Lower lobe of right lung (tissue), 2 donors: ENCODE results near the gene POPDC3. TPM values are rescaled to one million over a fixed set of nuclear protein-coding genes. Genes with fewer than 3 reads are reported as not detected.
A peak's percentile ranks its signal among the peaks of the same experiment; 100 is the strongest.
"Not testable (repeated sequence)": the region's sequence is repeated elsewhere in the genome, so short reads cannot be mapped to it uniquely, and the experiment has no call there.

ENCODE experiments used
- ATAC-seq, 2 donors: fragments of 200-7000 bp; cut with Tn5 transposase; one replicate each; pipeline ENCODE4 v1.9.1; 2020 to 2022; ENCODE audit warnings: mild to moderate bottlenecking in 2 of 2, moderate library complexity in 2 of 2
- DNase-seq: peaks from one replicate; pipeline ENCODE4 v3.0.0-alpha.2; 2020
- H3K27ac ChIP-seq: fragments of 200-600 bp; one replicate; pipeline ENCODE4 v1.8.0; 2022
- H3K27me3 ChIP-seq: fragments of 200-600 bp; one replicate; pipeline ENCODE4 v1.8.0; 2022; ENCODE audit warnings: low read depth
- H3K36me3 ChIP-seq: fragments of 200-600 bp; one replicate; pipeline ENCODE4 v1.8.0; 2022; ENCODE audit warnings: mild to moderate bottlenecking
- H3K4me1 ChIP-seq: fragments of 200-600 bp; one replicate; pipeline ENCODE4 v1.8.0; 2022
- H3K4me3 ChIP-seq: fragments of 200-600 bp; one replicate; pipeline ENCODE4 v1.8.0; 2022; ENCODE audit warnings: mild to moderate bottlenecking
- H3K9me3 ChIP-seq: fragments of 200-600 bp; one replicate; pipeline ENCODE4 v1.8.0; 2022
- CTCF ChIP-seq: fragments of 200-600 bp; IDR thresholded peaks from one replicate; pipeline ENCODE4 v1.8.0; 2022; ENCODE audit warnings: antibody characterized with exemption, mild to moderate bottlenecking
- intact Hi-C: fragments of 100-400 bp; cut with DNase I; formaldehyde crosslinking; loops from one replicate; pipeline ENCODE4 v1.11.0; 2022
- long read RNA-seq: library from polyadenylated mRNA; unstranded; transcript quantifications from one replicate; pipeline ENCODE4 v2.0.0, GENCODE V29; 2021
- total RNA-seq: library from RNA; stranded (reverse); fragmentation: NEBNext Ultra II Directional; extraction: Animal tissue kit (Norgen Biotek cat#: 25700); gene quantifications from one replicate; pipeline ENCODE4 v1.2.1, GENCODE V29; 2021
- donor health status: DM: no; HTN: yes; CAD: no; lungs with severe emphysema.

The POPDC3 gene
- 0.80 TPM for total RNA-seq
- long read RNA-seq, partial matches to known transcripts = 0 of 4 reads
- long read RNA-seq, other reads (novel, unspliced or antisense) = 0 of 4 reads

- ATAC-seq = peak; percentile 61 to 85
- peaks cover 21% of the 10 kb centered on the region for H3K27me3 ChIP-seq
- no peak for TF ChIP-seq CTCF
- no peaks in the 10 kb centered on the region for H3K36me3 ChIP-seq
- no peak within 1 kb of the TSS for H3K27ac ChIP-seq
- H3K9me3 ChIP-seq = no peaks in the 10 kb centered on the region
- intact Hi-C loops = no loop called here
- peak within 1 kb of the TSS; percentile 50 for H3K4me3 ChIP-seq
- DNase-seq = no peak
- peaks cover 5% of the 10 kb centered on the region for H3K4me1 ChIP-seq
Measured at GRCh38 chr6:105179244-105180065, at the start of gene POPDC3. Gene POPDC3 (minus strand): TSS chr6:105180014. CDS start chr6:105161909, 18,105 bp downstream.

- Histone ChIP-seq H3K27ac (no peak overlapping the region), H3K36me3 (no peaks in the 10 kb centered on the region), H3K4me3 (no peak overlapping the region), H3K4me1 (no peaks in the 10 kb centered on the region), H3K9me3 (no peaks in the 10 kb centered on the region), H3K27me3 (no peaks in the 10 kb centered on the region)
- DNase-seq (no peak), ATAC-seq (no peak)
- intact Hi-C loops = no loop called here
- no peak for TF ChIP-seq CTCF
Measured at GRCh38 chr6:105227295-105227767, 47.5 kb upstream of the POPDC3 start.

- no peak for ATAC-seq
Measured at GRCh38 chr6:105226598-105227294, 46.9 kb upstream of the POPDC3 start.

GRCh38 chr6:105223242-105223641 lies 43.4 kb upstream of the POPDC3 start:
- Histone ChIP-seq H3K4me1 (no peaks in the 10 kb centered on the region), H3K36me3 (no peaks in the 10 kb centered on the region), H3K27me3 (no peaks in the 10 kb centered on the region), H3K27ac (no peak overlapping the region), H3K9me3 (no peaks in the 10 kb centered on the region), H3K4me3 (no peak overlapping the region)
- DNase-seq = no peak
- intact Hi-C loops = no loop called here
- TF ChIP-seq CTCF = no peak
- no peak for ATAC-seq

More at GRCh38 chr6:105226598-105227294, 46.9 kb upstream of the POPDC3 start:
- Histone ChIP-seq H3K4me3 (no peak overlapping the region), H3K27ac (no peak overlapping the region), H3K27me3 (no peaks in the 10 kb centered on the region), H3K9me3 (no peaks in the 10 kb centered on the region), H3K36me3 (no peaks in the 10 kb centered on the region), H3K4me1 (no peaks in the 10 kb centered on the region)
- no peak for DNase-seq
- intact Hi-C loops = no loop called here
- no peak for TF ChIP-seq CTCF

- H3K36me3 ChIP-seq, H3K9me3 ChIP-seq, DNase-seq, H3K4me3 ChIP-seq, H3K27me3 ChIP-seq, H3K4me1 ChIP-seq, H3K27ac ChIP-seq, ATAC-seq, intact Hi-C loops: not testable (repeated sequence)
Measured at GRCh38 chr6:105221219-105221618, 41.4 kb upstream of the POPDC3 start.
